ENCODE data around the gene PRDM15. TPM values are rescaled to one million over a fixed set of nuclear protein-coding genes. Genes with fewer than 3 reads are reported as not detected.

PRDM15 gene
- total RNA-seq, 4 donors from 2014 or later, result 5.3 to 20.8 (median 13.6) TPM

GRCh38 chr21:41825881-41826280, 53.3 kb downstream of the PRDM15 start:
- DNase-seq (ENCODE audit: low spot score) (no peak), ATAC-seq (ENCODE audit: low FRiP score) (no peak)
- no peak for TF ChIP-seq CTCF (IDR thresholded peaks at IDR 0.05)

- DNase-seq (ENCODE audit: low spot score) (no peak), ATAC-seq (ENCODE audit: low FRiP score) (no peak)
- TF ChIP-seq CTCF (IDR thresholded peaks at IDR 0.05), result no peak
These were observed 53.9 kb downstream of the PRDM15 start for GRCh38 chr21:41825216-41825615.

- ATAC-seq (ENCODE audit: low FRiP score), result no peak
- DNase-seq (ENCODE audit: low spot score), result no peak
- TF ChIP-seq CTCF (IDR thresholded peaks at IDR 0.05), result no peak
These were observed 54.5 kb downstream of the PRDM15 start for GRCh38 chr21:41824466-41825207.

GRCh38 chr21:41823906-41824305, 55.2 kb downstream of the PRDM15 start:
- TF ChIP-seq CTCF (IDR thresholded peaks at IDR 0.05), result no peak

GRCh38 chr21:41823166-41823565, 56.0 kb downstream of the PRDM15 start:
- TF ChIP-seq CTCF (IDR thresholded peaks at IDR 0.05), result no peak
- DNase-seq (ENCODE audit: low spot score) (no peak), ATAC-seq (ENCODE audit: low FRiP score) (no peak)

More at GRCh38 chr21:41823906-41824305, 55.2 kb downstream of the PRDM15 start:
- ATAC-seq (ENCODE audit: low FRiP score), result no peak
- no peak for DNase-seq (ENCODE audit: low spot score)

GRCh38 chr21:41821756-41822431, 57.2 kb downstream of the PRDM15 start:
- DNase-seq (ENCODE audit: low spot score) (no peak), ATAC-seq (ENCODE audit: low FRiP score) (no peak)
- no peak for TF ChIP-seq CTCF (IDR thresholded peaks at IDR 0.05)
